Caco-2 (cell line): ENCODE results near the gene SDC1. TPM values are rescaled to one million over a fixed set of nuclear protein-coding genes. Genes with fewer than 3 reads are reported as not detected.

ENCODE experiments used
- BruUV-seq: library from RNA; stranded (reverse); fragments of 400-500 nt; replicated peaks from 2 replicates; lab custom pipeline; 2021; lab: Mats Ljungman, UMichigan
- CTCF ChIA-PET: fragments of 300-600 bp; sonication (Branson Sonifier 250); formaldehyde crosslinking; loops from one replicate; lab custom pipeline; 2022; ENCODE audit warnings: antibody characterized with exemption; lab: Charles Lee
- POLR2A ChIA-PET: fragments of 300-600 bp; sonication (Branson Sonifier 250); formaldehyde crosslinking; loops from one replicate; lab custom pipeline; 2022; ENCODE audit warnings: antibody characterized with exemption; lab: Charles Lee
- DNase-seq, 2 experiments: peaks; one replicate each; pipeline versions ENCODE4 v3.0.0 to v3.0.0-alpha.2; 2020 to 2022
- H3K27me3 ChIP-seq: replicated peaks from 2 replicates; pipeline ENCODE4 v1.6.0; 2011; ENCODE audit warnings: low read length; ENCODE audit not compliant: control insufficient read depth, insufficient read depth
- H3K36me3 ChIP-seq: 2 replicates; pipeline ENCODE4 v1.5.1; 2011; ENCODE audit warnings: low read length; ENCODE audit not compliant: control insufficient read depth, insufficient read depth
- H3K4me1 ChIP-seq: fragments of 250-450 bp; sonication (Bioruptor Pico); 2 replicates; pipeline ENCODE4 v1.5.1; 2020; ENCODE audit warnings: mild to moderate bottlenecking
- H3K4me3 ChIP-seq: 2 replicates; pipeline ENCODE4 v1.5.1; 2011; ENCODE audit warnings: low read depth, mild to moderate bottlenecking, control low read depth, low read length
- H3K9me3 ChIP-seq: fragments of 250-450 bp; sonication (Bioruptor Pico); 2 replicates; pipeline ENCODE4 v1.5.1; 2020; ENCODE audit warnings: mild to moderate bottlenecking, moderate library complexity
- H3K27ac Mint-ChIP-seq: one replicate; pipeline ENCODE4 v1.8.0; 2022; ENCODE audit warnings: mixed read lengths; ENCODE audit not compliant: unreplicated experiment
- H3K27me3 Mint-ChIP-seq: one replicate; pipeline ENCODE4 v1.8.0; 2022; ENCODE audit warnings: mixed read lengths; ENCODE audit not compliant: insufficient read depth, unreplicated experiment
- H3K36me3 Mint-ChIP-seq: one replicate; pipeline ENCODE4 v1.8.0; 2022; ENCODE audit warnings: mild to moderate bottlenecking, mixed read lengths; ENCODE audit not compliant: insufficient read depth, unreplicated experiment
- H3K4me1 Mint-ChIP-seq: one replicate; pipeline ENCODE4 v1.8.0; 2022; ENCODE audit warnings: low read depth, mixed read lengths; ENCODE audit not compliant: unreplicated experiment
- H3K4me3 Mint-ChIP-seq: one replicate; pipeline ENCODE4 v1.8.0; 2022; ENCODE audit warnings: mild to moderate bottlenecking, moderate library complexity, mixed read lengths; ENCODE audit not compliant: unreplicated experiment
- H3K9me3 Mint-ChIP-seq: one replicate; pipeline ENCODE4 v1.8.0; 2022; ENCODE audit warnings: mixed read lengths; ENCODE audit not compliant: unreplicated experiment
- intact Hi-C: fragments of 100-400 bp; cut with micrococcal nuclease; formaldehyde crosslinking; loops from one replicate; pipeline ENCODE4 v1.10.0; 2022; ENCODE audit not compliant: unreplicated experiment
- total RNA-seq: library from RNA; stranded (reverse); gene quantifications from 2 replicates; pipeline ENCODE4 v1.2.3, GENCODE V29; 2022
- TF ChIP-seq, protein P1 (sequence below), 2 experiments: fragments of 200-600 bp in 1 of 2; IDR thresholded peaks; 1 replicate in 1 of 2; 2 replicates in 1 of 2; pipeline versions ENCODE4 v1.5.1 to v1.8.0; 2011 to 2022; ENCODE audit warnings: antibody characterized with exemption in 1 of 2, control low read depth in 1 of 2, inconsistent platforms in 1 of 2, low read depth in 1 of 2, low read length in 1 of 2, mild to moderate bottlenecking in 1 of 2, moderate library complexity in 1 of 2; ENCODE audit not compliant: insufficient read depth in 1 of 2, severe bottlenecking in 1 of 2, unreplicated experiment in 1 of 2

The SDC1 gene
- total RNA-seq, 1 experiment from 2014 or later = 24.3 TPM

DNA sequence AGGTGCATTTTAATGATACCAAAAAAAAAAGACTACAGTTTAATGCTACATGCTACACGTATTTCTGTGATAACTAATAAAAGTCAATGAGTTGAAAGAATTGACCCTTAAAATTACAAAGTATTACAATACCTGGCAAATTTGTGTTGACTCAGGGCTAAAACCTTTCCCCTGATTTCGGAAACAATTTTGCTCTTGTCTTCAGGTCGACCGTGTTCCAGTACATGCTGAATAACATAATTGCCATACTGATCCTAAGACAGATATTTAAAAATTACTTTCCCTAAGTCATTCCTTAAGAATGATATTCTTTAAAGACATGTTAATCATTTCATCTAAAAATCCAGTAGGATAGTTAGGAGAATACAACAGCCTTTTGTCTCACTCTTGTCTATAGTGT lies 29.8 kb upstream of the SDC1 start:
- POLR2A ChIA-PET = no interaction called here
- no peak overlapping the region for H3K4me3 ChIP-seq
- DNase-seq = no peak
- Mint-ChIP-seq H3K4me1 (no peaks in the 10 kb centered on the region), H3K27ac (no peak overlapping the region), H3K36me3 (peaks cover 79% of the 10 kb centered on the region), H3K4me3 (no peak overlapping the region), H3K9me3 (no peaks in the 10 kb centered on the region), H3K27me3 (no peaks in the 10 kb centered on the region)
- no peaks in the 10 kb centered on the region for H3K9me3 ChIP-seq
- H3K4me1 ChIP-seq = no peaks in the 10 kb centered on the region
- BruUV-seq = no TSS peak
- TF ChIP-seq, protein P1, sequence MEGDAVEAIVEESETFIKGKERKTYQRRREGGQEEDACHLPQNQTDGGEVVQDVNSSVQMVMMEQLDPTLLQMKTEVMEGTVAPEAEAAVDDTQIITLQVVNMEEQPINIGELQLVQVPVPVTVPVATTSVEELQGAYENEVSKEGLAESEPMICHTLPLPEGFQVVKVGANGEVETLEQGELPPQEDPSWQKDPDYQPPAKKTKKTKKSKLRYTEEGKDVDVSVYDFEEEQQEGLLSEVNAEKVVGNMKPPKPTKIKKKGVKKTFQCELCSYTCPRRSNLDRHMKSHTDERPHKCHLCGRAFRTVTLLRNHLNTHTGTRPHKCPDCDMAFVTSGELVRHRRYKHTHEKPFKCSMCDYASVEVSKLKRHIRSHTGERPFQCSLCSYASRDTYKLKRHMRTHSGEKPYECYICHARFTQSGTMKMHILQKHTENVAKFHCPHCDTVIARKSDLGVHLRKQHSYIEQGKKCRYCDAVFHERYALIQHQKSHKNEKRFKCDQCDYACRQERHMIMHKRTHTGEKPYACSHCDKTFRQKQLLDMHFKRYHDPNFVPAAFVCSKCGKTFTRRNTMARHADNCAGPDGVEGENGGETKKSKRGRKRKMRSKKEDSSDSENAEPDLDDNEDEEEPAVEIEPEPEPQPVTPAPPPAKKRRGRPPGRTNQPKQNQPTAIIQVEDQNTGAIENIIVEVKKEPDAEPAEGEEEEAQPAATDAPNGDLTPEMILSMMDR (IDR thresholded peaks at IDR 0.05; ENCODE audit: insufficient read depth in 1 of 2, low read depth in 1 of 2, low read length in 1 of 2, severe bottlenecking in 1 of 2, unreplicated experiment in 1 of 2) = no peak
- peaks cover 3% of the 10 kb centered on the region for H3K36me3 ChIP-seq
- CTCF ChIA-PET = no interaction called here
- intact Hi-C loops = no loop called here
- no peaks in the 10 kb centered on the region for H3K27me3 ChIP-seq

DNA sequence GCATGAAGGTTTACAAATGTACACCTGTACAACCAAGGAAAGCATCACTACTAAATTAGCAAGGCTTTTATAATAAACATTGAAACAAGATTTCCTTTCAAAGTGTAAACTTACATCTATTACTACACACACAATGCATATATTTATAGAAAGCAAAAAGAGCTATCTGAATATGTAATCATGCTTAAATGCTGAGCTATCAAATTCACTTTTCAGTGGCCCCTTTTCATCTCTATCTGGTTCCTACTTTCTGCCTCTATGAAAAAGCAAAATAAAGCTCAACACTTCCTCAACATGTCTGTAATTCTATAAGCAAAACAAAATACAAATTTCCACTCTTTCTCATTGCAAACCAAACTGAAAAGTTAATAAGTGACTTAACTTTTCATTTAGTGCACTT lies 25.5 kb upstream of the SDC1 start:
- POLR2A ChIA-PET = no interaction called here

DNA sequence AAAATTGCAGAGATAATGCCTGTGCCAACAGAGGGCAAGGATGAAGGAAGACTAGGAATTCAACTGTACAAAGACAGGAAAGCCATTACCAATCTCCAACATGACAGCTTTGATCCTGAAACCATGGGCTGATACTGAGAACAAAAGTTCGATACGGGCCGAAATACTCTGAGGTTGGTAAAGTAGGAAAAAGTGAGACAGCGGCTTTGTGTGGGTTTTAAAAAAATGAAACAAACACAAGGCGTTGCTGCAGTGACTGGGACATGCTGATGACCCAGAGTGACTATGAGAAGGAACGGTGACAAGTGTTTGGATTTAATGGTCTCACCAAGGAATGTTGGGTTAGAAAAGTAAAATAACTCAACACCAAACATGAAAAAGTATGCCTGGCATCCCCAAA lies 24.2 kb upstream of the SDC1 start:
- Mint-ChIP-seq H3K4me3 (no peak overlapping the region), H3K27ac (no peak overlapping the region), H3K27me3 (no peaks in the 10 kb centered on the region), H3K4me1 (no peaks in the 10 kb centered on the region), H3K9me3 (no peaks in the 10 kb centered on the region), H3K36me3 (peaks cover 77% of the 10 kb centered on the region)
- Histone ChIP-seq H3K4me1 (no peaks in the 10 kb centered on the region), H3K4me3 (no peak overlapping the region), H3K27me3 (no peaks in the 10 kb centered on the region), H3K36me3 (peaks cover 2% of the 10 kb centered on the region), H3K9me3 (no peaks in the 10 kb centered on the region)
- no TSS peak for BruUV-seq
- TF ChIP-seq, protein P1 (IDR thresholded peaks at IDR 0.05; ENCODE audit: insufficient read depth in 1 of 2, low read depth in 1 of 2, low read length in 1 of 2, severe bottlenecking in 1 of 2, unreplicated experiment in 1 of 2) = no peak
- intact Hi-C loops = no loop called here
- POLR2A ChIA-PET = no interaction called here
- CTCF ChIA-PET = no interaction called here
- no peak for DNase-seq

More for the DNA sequence above, 25.5 kb upstream of the SDC1 start:
- no peak for DNase-seq
- Mint-ChIP-seq H3K36me3 (peaks cover 88% of the 10 kb centered on the region), H3K9me3 (no peaks in the 10 kb centered on the region), H3K27ac (no peak overlapping the region), H3K4me3 (no peak overlapping the region), H3K4me1 (no peaks in the 10 kb centered on the region), H3K27me3 (no peaks in the 10 kb centered on the region)
- intact Hi-C loops = no loop called here
- no peak overlapping the region for H3K4me3 ChIP-seq
- no peaks in the 10 kb centered on the region for H3K9me3 ChIP-seq
- H3K27me3 ChIP-seq = no peaks in the 10 kb centered on the region
- CTCF ChIA-PET = no interaction called here
- peaks cover 2% of the 10 kb centered on the region for H3K36me3 ChIP-seq
- BruUV-seq = no TSS peak
- TF ChIP-seq, protein P1 (IDR thresholded peaks at IDR 0.05; ENCODE audit: insufficient read depth in 1 of 2, low read depth in 1 of 2, low read length in 1 of 2, severe bottlenecking in 1 of 2, unreplicated experiment in 1 of 2) = no peak
- no peaks in the 10 kb centered on the region for H3K4me1 ChIP-seq
